RWPE2 (cell line): ENCODE results near the gene ASCL5.

ENCODE experiments used
- ATAC-seq: fragments of 200-7000 bp; cut with Tn5 transposase; 3 replicates; pipeline ENCODE4 v1.9.1; 2021; ENCODE audit warnings: low read depth
- DNase-seq: peaks from one replicate; pipeline ENCODE4 v3.0.0-alpha.2; 2020; ENCODE audit warnings: low spot score
- H3K27ac ChIP-seq: fragments of 450-650 bp; 2 replicates; pipeline ENCODE4 v1.5.1; 2017; ENCODE audit warnings: mild to moderate bottlenecking; ENCODE audit not compliant: poor library complexity, severe bottlenecking
- H3K27me3 ChIP-seq: fragments of 250-450 bp; sonication (Bioruptor Pico); 2 replicates; pipeline ENCODE4 v1.5.1; 2021; ENCODE audit warnings: mild to moderate bottlenecking, moderate library complexity; ENCODE audit not compliant: insufficient read depth, poor library complexity, severe bottlenecking
- H3K36me3 ChIP-seq: fragments of 250-450 bp; sonication (Bioruptor Pico); 2 replicates; pipeline ENCODE4 v1.5.1; 2020; ENCODE audit warnings: low read depth, mild to moderate bottlenecking, moderate library complexity
- H3K4me1 ChIP-seq: fragments of 250-450 bp; sonication (Bioruptor Pico); 2 replicates; pipeline ENCODE4 v1.5.1; 2021; ENCODE audit warnings: mild to moderate bottlenecking, moderate library complexity; ENCODE audit not compliant: insufficient read depth, poor library complexity, severe bottlenecking
- H3K4me3 ChIP-seq: fragments of 250-450 bp; sonication (Bioruptor Pico); 2 replicates; pipeline ENCODE4 v1.5.1; 2021; ENCODE audit warnings: mild to moderate bottlenecking, moderate library complexity; ENCODE audit not compliant: severe bottlenecking
- H3K9me3 ChIP-seq: fragments of 250-450 bp; sonication (Bioruptor Pico); 2 replicates; pipeline ENCODE4 v1.5.1; 2021; ENCODE audit warnings: mild to moderate bottlenecking, moderate library complexity; ENCODE audit not compliant: severe bottlenecking
- CTCF ChIP-seq: fragments of 450-650 bp; IDR thresholded peaks from one replicate; pipeline ENCODE4 v1.5.1; 2017; ENCODE audit warnings: mild to moderate bottlenecking, moderate library complexity; ENCODE audit not compliant: poor library complexity, severe bottlenecking

Gene ASCL5

DNA sequence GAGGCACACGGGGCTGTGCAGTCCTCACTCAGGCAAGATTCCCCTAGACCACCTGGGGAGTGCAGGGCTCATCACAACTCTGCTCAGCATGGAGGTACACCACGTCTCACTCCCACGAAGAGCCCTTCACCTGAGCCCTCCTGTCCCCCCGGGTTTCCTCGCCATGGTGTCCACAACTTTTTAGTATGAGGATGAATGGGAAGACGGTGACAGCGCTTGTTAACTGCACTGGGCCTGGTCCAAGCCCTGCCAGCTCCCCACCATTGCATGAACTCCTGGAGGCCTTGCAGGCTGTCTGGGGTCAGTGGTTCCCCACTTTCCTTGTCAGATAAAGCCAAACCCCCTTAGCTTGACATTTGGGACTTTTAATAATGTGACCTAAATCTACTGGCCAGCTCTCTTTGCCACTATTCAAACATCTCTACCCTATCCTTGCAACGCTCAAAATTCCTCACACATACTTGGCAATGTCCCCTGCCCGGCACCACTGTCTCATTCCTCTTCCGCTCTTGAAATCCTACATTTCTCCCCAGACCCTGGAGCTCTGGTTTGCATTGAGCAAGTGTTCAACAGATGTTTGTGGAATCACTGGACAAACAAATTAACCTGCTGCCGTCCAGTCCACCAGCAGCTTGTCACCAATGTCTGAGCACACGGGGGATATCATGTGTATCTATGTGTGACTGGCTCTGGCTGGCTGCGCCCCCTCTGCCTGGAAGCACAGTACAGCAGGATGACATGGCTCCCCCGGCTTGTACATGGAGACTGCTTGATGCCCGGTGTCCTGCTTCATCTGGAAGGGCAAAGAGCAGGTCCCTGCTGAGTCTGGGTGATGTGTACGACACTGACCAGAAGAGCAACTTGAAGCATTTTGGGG lies 16.1 kb upstream of the ASCL5 start:
- no peak overlapping the region for H3K27ac ChIP-seq
- ATAC-seq (no peak), DNase-seq (no peak)
- no peak for TF ChIP-seq CTCF
- H3K9me3 ChIP-seq: no peaks in the 10 kb centered on the region
- H3K36me3 ChIP-seq: peaks cover 72% of the 10 kb centered on the region
- no peaks in the 10 kb centered on the region for H3K27me3 ChIP-seq
- H3K4me3 ChIP-seq: no peak overlapping the region
- no peaks in the 10 kb centered on the region for H3K4me1 ChIP-seq

DNA sequence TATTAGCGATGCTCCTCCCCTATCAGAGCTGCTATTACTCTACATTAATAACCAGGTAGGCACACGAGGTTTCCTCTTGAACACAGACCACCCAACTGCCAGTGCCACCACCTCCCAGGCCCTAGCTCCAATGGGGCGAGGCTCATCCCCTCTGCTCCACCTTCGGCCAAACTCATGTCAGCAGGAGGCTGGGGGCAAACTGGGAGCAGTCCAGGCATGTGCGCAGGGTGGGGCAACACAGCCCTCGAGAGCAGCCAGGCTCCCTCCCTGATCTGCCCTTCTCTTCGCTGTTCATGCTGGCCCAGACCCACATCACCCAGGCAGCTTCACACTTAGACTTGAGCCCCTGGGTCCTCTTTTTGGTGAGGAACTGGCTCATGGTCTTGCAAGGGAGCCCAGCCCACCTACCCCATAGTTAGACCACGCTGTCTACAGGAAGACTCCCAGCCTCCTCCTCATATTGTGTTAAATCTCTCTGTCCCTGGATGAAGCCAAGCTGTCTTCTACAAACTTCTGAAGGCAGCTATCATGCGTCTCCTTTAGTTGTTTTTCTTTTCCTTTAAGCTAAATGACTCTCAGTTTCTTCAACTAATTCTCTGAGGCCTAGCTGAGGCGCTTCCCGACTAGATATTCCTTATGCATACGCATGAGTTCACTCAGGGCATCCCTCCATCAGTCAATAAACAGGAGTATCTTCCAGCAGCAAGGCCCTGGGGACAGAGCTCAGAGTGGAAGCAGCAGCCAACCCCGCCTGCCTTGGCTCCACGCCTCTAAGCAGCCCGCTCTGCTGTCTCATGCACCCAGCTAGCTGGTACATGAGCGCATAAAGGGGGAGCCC lies 15.2 kb upstream of the ASCL5 start:
- no peak for TF ChIP-seq CTCF
- Histone ChIP-seq H3K36me3 (peaks cover 72% of the 10 kb centered on the region), H3K4me1 (no peaks in the 10 kb centered on the region), H3K9me3 (no peaks in the 10 kb centered on the region), H3K27ac (no peak overlapping the region), H3K4me3 (no peak overlapping the region), H3K27me3 (no peaks in the 10 kb centered on the region)
- no peak for DNase-seq
- ATAC-seq: no peak

DNA sequence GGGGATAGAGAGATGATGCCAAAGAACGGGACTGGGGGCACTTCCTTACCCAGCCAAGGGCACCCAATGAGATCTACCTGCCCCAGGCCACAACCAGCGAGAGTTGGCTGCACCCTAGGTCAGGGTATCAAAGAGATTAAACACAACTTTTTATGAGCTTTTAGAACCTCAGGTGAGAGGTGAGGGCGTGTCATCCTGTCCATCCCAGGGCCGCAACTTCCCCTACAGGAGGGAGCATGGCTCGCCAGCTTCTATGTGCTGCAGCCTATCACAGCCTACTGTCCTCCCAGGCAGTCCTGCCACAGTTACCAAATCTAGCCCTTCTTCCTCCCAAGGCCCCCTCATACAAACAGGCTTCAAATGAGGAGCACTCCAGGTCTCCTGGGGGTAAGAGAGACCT lies 14.4 kb upstream of the ASCL5 start:
- no peak for TF ChIP-seq CTCF
- Histone ChIP-seq H3K4me3 (no peak overlapping the region), H3K27ac (no peak overlapping the region), H3K9me3 (no peaks in the 10 kb centered on the region), H3K4me1 (no peaks in the 10 kb centered on the region), H3K27me3 (no peaks in the 10 kb centered on the region), H3K36me3 (peaks cover 64% of the 10 kb centered on the region)
- no peak for DNase-seq
- no peak for ATAC-seq

GRCh38 chr1:201140941-201141260 lies 13.9 kb upstream of the ASCL5 start:
- Histone ChIP-seq H3K36me3 (peaks cover 59% of the 10 kb centered on the region), H3K9me3 (no peaks in the 10 kb centered on the region), H3K27ac (no peak overlapping the region), H3K4me1 (no peaks in the 10 kb centered on the region), H3K27me3 (no peaks in the 10 kb centered on the region), H3K4me3 (no peak overlapping the region)
- DNase-seq: no peak
- ATAC-seq: no peak
- no peak for TF ChIP-seq CTCF
